GM18511 (cell line): Measurements from ENCODE around the gene EXPH5.

Source experiments
- ATAC-seq: cut with Tn5 transposase; IDR thresholded peaks from one replicate; pipeline ENCODE4 v1.9.1; 2021; ENCODE audit warnings: mild to moderate bottlenecking, moderate library complexity; ENCODE audit not compliant: unreplicated experiment

EXPH5 gene

GRCh38 chr11:108486331-108486730 lies 107.2 kb downstream of the EXPH5 start:
- no peak for ATAC-seq

DNA sequence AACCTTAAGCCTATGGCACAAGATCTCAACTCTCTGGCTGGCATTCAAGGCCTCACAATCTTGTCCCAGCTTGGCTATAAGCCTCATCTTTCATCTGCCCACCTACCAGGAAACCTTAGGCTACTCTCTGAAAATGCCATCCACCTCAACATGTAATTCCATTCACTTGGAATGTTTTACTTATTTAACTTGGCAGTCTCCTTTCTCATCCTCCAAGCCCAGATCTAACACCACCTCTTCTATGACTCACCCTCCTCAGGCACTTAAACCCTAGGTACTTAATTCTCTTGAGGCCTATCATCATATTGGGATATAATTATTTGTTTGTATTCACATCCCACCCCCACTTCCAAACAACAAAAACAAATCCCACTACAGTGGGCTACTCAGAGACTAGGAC lies 110.4 kb downstream of the EXPH5 start:
- ATAC-seq: no peak

DNA sequence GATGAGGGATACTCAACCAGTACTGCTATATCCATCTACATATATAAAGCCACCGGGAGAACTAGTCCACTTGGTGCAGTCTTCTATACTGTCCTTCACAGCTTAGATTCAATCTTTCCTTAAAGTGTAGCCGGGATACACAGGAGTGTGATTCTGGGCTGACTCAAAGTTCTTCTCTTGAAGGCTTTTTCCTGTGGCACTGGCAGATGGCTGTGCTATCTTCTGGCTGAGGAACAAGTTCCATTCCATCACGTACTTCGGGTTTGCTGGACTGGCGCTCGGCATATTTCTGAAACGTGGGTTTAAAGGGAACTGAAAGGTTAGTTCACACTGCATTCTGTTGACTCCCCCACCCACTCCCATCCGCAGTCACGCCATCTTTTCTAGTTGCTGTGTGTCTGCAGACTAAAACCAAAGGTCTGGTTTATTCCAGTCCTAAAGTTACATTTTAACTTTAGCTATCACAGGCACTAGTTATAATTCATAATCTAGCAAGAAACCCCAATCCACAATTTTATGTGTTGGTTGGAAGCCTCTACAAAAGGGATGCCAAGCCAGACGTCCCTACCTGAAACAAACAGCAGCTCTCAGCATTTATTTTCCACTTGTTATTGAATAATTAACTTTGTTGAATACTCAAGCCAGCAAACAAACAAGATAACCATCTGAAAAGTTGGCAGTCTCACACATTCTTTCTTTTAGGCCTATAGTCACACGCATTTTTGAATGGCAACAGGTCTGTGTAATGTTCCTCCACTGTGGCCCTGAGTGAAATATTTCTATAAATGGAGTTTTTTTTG lies 118.7 kb downstream of the EXPH5 start:
- ATAC-seq: no peak

DNA sequence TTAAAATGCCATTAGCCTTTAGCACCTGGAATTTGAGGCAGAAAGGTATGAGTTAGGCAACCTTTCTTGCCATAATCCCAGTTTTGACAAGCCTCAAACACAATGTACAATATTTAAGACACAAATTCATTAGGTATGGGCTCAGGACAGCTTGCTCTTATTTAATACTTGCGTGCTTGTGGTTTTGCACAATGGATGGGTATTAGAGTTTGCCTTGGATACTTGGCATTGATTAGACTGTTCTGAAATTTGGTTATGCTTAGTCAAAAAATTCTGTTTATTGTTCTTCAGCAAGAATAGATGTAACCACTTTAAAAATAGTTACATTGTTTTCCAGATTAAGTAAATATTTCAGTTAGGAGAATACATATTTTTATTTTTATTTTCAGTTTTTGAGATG lies 120.9 kb downstream of the EXPH5 start:
- no peak for ATAC-seq

- ATAC-seq: no peak
These were observed 125.1 kb downstream of the EXPH5 start for GRCh38 chr11:108468478-108468864.

GRCh38 chr11:108467091-108467823 lies 126.3 kb downstream of the EXPH5 start, which contains the start of gene C11orf65:
C11orf65 (minus strand) TSS chr11:108467529; CDS start chr11:108461559, 5,970 bp downstream.
- ATAC-seq: peak; percentile 99

GRCh38 chr11:108466405-108466804 lies 127.2 kb downstream of the EXPH5 start:
- ATAC-seq: no peak
